HepG2 (cell line): ENCODE data around the gene FOXR1. TPM values are rescaled to one million over a fixed set of nuclear protein-coding genes. Genes with fewer than 3 reads are reported as not detected.
A peak's percentile ranks its signal among the peaks of the same experiment; 100 is the strongest.

Experiments
- AHDC1 ChIP-seq: sonication (generic); formaldehyde crosslinking; IDR thresholded peaks from 2 replicates; pipeline ENCODE4 v1.5.1; 2020; ENCODE audit warnings: mild to moderate bottlenecking, missing genetic modification reagents, borderline replicate concordance
- E2F5 ChIP-seq: sonication (generic); formaldehyde crosslinking; conservative IDR thresholded peaks from 2 replicates; pipeline ENCODE4 v1.4.0; 2020; ENCODE audit warnings: missing genetic modification reagents
- HNRNPUL1 ChIP-seq: fragments of 200-400 bp; formaldehyde crosslinking; IDR thresholded peaks from 2 replicates; pipeline ENCODE4 v1.6.1; 2017; ENCODE audit warnings: low read depth, mild to moderate bottlenecking, low read length, moderate library complexity
- JUNB ChIP-seq: sonication (generic); formaldehyde crosslinking; IDR thresholded peaks from 2 replicates; pipeline ENCODE4 v1.8.0; 2022; ENCODE audit warnings: missing genetic modification reagents, mild to moderate bottlenecking, borderline replicate concordance
- MAX ChIP-seq: IDR thresholded peaks from 2 replicates; pipeline ENCODE4 v1.6.1; 2012; ENCODE audit warnings: inconsistent platforms
- NCOA1 ChIP-seq: sonication (generic); formaldehyde crosslinking; IDR thresholded peaks from 2 replicates; pipeline ENCODE4 v1.9.0; 2021; ENCODE audit warnings: missing genetic modification reagents
- NR2F6 ChIP-seq, 2 experiments: IDR thresholded peaks; 2 replicates each; pipeline ENCODE4 v1.6.1; 2016; ENCODE audit warnings: antibody characterized with exemption in 1 of 2, mild to moderate bottlenecking in 1 of 2
- PRDM10 ChIP-seq: sonication (generic); formaldehyde crosslinking; IDR thresholded peaks from 2 replicates; pipeline ENCODE4 v1.4.0; 2020; ENCODE audit warnings: low read depth, missing genetic modification reagents
- PRPF4 ChIP-seq: fragments of 200-400 bp; formaldehyde crosslinking; IDR thresholded peaks from 2 replicates; pipeline ENCODE4 v1.6.1; 2016; ENCODE audit warnings: low read length, low read depth; ENCODE audit not compliant: poor library complexity, severe bottlenecking
- SMAD9 ChIP-seq: sonication (generic); formaldehyde crosslinking; IDR thresholded peaks from 2 replicates; pipeline ENCODE4 v1.5.1; 2020; ENCODE audit warnings: mild to moderate bottlenecking, missing genetic modification reagents
- TERF1 ChIP-seq: sonication (generic); formaldehyde crosslinking; IDR thresholded peaks from 2 replicates; pipeline ENCODE4 v1.8.0; 2022; ENCODE audit warnings: mild to moderate bottlenecking, missing genetic modification reagents, moderate library complexity
- TMF1 ChIP-seq: sonication (generic); formaldehyde crosslinking; IDR thresholded peaks from 2 replicates; pipeline ENCODE4 v1.8.1; 2022; ENCODE audit warnings: low read depth, missing genetic modification reagents
- ZFAT ChIP-seq: sonication (generic); formaldehyde crosslinking; conservative IDR thresholded peaks from 2 replicates; pipeline ENCODE4 v1.8.1; 2023; ENCODE audit warnings: missing genetic modification reagents, inconsistent platforms
- ZNF75D ChIP-seq: sonication (generic); formaldehyde crosslinking; IDR thresholded peaks from 2 replicates; pipeline ENCODE4 v1.8.1; 2023; ENCODE audit warnings: missing genetic modification reagents, mild to moderate bottlenecking, borderline replicate concordance
- polyA plus RNA-seq, 8 experiments: library from polyadenylated mRNA; depleted of rRNA in 3 of 8; stranded (reverse) in 7 of 8; unstranded in 1 of 8; fragments of >200 nt; fragmentation: Illumina TruSeq in 4 of 8; extraction: Trizol in 4 of 8; gene quantifications; 2 replicates each; pipeline versions ENCODE4 v1.2.1 to v1.2.3, GENCODE V29; 2011 to 2016; ENCODE audit warnings: low read depth in 4 of 8, missing spikeins in 1 of 8, mixed read lengths in 1 of 8; ENCODE audit not compliant: insufficient read depth in 1 of 8
- total RNA-seq, 5 experiments: library from RNA; depleted of rRNA; stranded (reverse); fragments of >200 nt; fragmentation: Illumina TruSeq; extraction: Trizol; gene quantifications; 2 replicates each; pipeline ENCODE4 v1.2.3, GENCODE V29; 2016; ENCODE audit warnings: low read depth in 1 of 5
- TF ChIP-seq, protein P1 (sequence below): sonication (generic); formaldehyde crosslinking; IDR thresholded peaks from 2 replicates; pipeline ENCODE4 v1.5.0; 2020; ENCODE audit warnings: missing genetic modification reagents

Gene FOXR1
- total and polyA plus RNA-seq, 2 of the 13 experiments (the other 11 are each of a cell fraction or from before 2014, with no cell fraction given), result not detected

DNA sequence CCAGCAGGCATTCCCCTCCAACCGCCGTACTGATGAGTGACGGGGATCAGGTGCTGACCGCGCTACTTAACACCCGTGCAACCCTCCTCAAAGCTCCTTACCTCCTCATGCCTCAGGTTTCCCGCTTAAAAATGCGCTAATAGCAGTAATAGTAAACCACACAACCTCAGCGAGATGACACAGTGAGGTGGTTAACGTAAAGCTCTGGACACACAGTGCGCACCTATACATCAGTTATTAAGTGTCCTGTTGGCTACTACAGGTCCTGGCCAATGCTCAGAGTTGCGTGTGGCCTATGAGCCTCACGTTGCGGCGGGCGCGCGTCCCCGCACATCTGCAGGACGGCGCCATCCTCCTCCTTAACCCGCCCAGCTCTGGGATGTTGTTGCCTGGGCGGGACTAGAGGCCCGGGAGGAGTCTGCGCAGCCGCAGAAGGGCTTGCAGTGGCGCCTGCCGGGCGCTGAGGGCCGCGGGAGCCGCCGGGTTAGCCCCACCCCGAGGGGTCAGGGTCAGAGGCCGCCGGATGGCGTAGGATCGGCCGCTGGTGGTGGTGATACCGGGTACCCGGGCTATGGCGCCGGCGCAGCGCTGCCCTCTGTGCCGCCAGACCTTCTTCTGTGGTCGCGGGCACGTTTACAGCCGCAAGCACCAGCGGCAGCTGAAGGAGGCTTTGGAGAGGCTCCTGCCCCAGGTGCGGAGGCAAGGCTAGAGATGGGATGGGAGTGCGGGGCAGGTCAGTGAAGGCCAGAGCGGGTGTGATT is 26.2 kb downstream of the FOXR1 start, which contains the start of gene CENATAC (continued):
- TF ChIP-seq PRDM10 (CRISPR knock-in tag) (peak; percentile 49; the same call in 1 of the 2 replicates), ZFAT (no peak), MAX (peak; percentile 73), HNRNPUL1 (no peak), ZNF75D (no peak), NR2F6 (IDR thresholded peaks at IDR 0.05) (peak; percentile 87), NR2F6 (CRISPR knock-in tag; IDR thresholded peaks at IDR 0.05) (peak; percentile 98), PRPF4 (no peak), SMAD9 (peak; percentile 65; the same call in 1 of the 2 replicates), AHDC1 (no peak), E2F5 (CRISPR knock-in tag) (no peak), NCOA1 (CRISPR knock-in tag) (peak; percentile 74), TMF1 (CRISPR knock-in tag) (peak; percentile 63; the same call in 1 of the 2 replicates), JUNB (no peak), TERF1 (CRISPR knock-in tag) (no peak)
- TF ChIP-seq, protein P1, sequence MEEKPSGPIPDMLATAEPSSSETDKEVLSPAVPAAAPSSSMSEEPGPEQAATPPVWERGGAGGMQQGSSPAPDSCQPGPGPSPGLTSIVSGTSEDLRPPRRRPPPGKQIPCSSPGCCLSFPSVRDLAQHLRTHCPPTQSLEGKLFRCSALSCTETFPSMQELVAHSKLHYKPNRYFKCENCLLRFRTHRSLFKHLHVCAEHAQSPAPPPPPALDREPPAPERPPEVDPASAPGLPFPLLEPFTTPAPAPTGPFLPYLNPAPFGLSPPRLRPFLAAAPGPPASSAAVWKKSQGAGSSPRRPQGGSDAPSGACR (CRISPR knock-in tag), result 0 out of 2 replicates have a peak, but pooled peaks have one; percentile 42
